Skin epidermis (tissue), 12 donors: Measurements from ENCODE around the gene KRT75.
A peak's percentile ranks its signal among the peaks of the same experiment; 100 is the strongest.
"Not testable (repeated sequence)": the region's sequence is repeated elsewhere in the genome, so short reads cannot be mapped to it uniquely, and the experiment has no call there.

Source experiments
- H3K27ac ChIP-seq, 21 experiments: fragments of 200-600 bp; sonication (generic) in 11 of 21; one replicate each; pipeline ENCODE4 v1.5.0; 2020; ENCODE audit warnings: mild to moderate bottlenecking in 3 of 21, inconsistent platforms in 2 of 21, moderate library complexity in 2 of 21
- H3K4me3 ChIP-seq, 7 experiments: fragments of 200-600 bp; sonication (generic) in 2 of 7; one replicate each; pipeline ENCODE4 v1.5.0; 2020; ENCODE audit warnings: inconsistent platforms in 2 of 7, mild to moderate bottlenecking in 2 of 7, moderate library complexity in 1 of 7

The KRT75 gene

DNA sequence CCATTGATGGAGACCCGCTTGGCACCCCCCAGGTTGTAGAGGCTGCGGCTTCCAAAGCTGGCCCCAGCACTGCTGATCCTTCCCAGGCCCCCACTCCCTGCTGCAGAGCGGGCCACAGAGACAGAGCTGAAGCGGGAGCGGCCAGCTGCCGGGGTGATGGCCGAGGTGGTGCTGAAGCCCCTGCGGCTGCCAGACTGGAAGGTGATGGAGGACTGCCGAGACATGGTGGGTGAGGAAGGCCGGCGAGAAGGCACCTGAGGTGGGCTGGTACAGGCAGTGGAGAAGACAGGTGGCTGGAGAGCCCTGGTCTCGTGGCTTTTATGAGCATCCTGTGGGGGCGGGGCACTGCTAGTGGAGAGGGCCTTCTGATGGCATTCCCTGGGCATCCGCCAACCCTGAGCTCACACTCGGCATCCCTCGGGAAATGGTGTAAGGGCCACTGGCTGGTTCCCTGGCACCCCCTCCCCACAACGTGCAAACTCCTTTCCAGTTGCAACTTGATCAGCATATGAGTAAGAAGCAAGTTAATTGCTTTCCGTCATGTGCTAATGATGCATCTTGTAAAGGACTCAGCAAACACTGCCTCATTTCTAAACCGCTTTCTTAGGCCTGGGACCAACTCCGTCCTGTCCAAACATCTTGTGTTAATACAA is at the start of gene KRT75:
KRT75 (minus strand) TSS at position 291 of the 653 bp plus-strand sequence; CDS start at position 224, 67 bp downstream.
- Histone ChIP-seq H3K27ac (peak within 1 kb of the TSS in 8 of 21 experiments; percentile 16 to 77 (median 50)), H3K4me3 (peak within 1 kb of the TSS in 1 of 7 experiments; percentile 16)

DNA sequence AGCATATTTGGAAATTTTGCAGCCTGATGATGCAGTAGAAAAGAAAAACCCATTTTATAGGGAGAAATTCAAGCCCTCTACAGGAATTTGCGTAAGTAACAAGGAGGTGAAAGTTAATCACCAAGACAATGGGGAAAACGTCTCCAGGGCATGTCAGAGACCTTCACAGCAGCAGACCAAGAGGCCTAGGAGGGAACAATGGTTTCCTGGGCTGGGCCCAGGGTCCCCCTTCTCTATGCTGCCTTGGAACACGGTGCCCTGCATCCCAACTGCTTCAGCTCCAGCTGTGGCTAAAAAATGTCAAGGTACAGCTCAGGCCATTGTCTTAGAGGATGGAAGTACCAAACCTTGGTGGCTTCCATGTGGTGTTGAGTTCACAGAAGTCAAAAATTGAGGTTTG is 45.9 kb upstream of the KRT75 start:
- H3K4me3 ChIP-seq, result no peak overlapping the region
- H3K27ac ChIP-seq, result no peak overlapping the region

DNA sequence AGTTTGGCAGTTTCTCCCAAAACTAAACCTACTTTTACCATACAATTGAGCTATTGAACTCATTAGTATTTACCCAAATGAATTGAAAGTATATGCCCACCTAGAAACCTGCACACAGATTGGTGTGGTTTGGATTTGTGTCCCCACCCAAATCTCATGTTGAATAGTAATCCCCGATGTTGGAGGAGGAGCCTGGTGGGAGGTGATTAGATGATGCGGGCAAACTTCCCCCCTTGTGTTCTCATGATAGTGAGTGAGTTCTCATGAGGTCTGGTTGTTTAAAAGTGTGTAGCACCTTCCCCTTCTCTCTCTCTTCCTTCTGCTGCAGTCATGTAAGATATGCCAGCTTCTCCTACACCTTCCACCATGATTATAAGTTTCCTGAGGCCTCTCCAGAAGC is 43.5 kb upstream of the KRT75 start:
- Histone ChIP-seq H3K27ac (no peak overlapping the region), H3K4me3 (no peak overlapping the region)

DNA sequence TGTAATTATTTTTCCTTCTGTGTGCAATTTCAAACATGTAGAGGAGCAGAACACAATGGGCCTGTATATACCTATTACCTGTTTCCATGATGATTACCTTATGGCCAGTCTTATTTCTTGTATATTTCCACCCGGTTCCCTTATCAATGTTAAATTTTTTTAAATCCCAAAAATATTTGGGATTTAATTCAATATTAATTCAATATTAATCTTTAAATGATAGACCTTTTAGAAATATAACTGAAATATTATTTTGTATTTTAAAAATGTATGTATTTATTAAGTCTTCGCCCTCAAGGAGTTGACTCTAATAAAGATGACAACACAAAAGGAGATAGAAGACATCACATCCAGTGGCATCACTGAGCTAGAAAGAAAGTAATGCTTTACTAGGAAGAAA is 40.0 kb upstream of the KRT75 start:
- Histone ChIP-seq H3K4me3 (no peak overlapping the region), H3K27ac (no peak overlapping the region)

DNA sequence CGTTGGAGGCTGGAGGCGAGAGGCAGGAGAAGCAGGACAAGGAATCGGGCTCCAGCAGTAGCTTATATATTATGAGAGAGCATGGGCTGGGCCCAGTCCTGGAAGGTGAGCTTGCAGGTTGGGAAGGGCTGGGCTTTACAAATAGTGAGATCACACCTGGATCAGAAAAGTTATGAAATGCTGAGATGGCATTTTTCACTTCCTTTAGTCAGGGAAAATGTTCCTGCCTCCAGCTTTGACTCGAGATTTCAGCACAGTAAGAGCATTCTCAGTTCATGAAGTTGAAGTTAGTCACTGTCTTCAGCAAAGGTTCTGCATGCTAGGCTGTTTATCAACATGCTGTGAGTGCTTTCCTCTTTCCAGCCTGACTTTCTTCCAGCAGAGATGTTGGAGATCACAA is 39.6 kb upstream of the KRT75 start, which contains the start of gene KRT6C:
KRT6C (minus strand) TSS at position 38 of the 400 bp plus-strand sequence. CDS start 68 bp downstream, outside the sequence.
- Histone ChIP-seq H3K4me3 (no peak within 1 kb of the TSS), H3K27ac (no peak within 1 kb of the TSS)

DNA sequence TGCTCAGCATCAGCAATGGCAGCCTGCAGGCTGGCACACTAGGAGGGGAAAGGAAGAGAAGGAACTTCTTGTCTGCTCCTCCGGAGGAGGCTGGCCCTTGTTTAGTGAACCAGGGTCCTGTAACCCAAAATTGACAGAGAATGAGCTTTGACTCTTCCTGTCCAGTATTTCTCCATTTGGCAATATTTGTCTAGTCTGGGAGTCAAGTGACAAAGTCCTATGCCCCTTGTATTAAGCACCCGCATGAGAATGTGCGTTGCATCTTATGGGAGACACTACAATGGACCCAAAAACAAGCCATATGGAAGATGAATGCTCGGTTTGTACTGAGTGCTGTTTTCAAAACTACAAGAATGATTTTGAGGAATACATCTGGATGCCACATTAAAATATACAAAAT is 35.7 kb upstream of the KRT75 start:
- Histone ChIP-seq H3K27ac (no peak overlapping the region), H3K4me3 (no peak overlapping the region)

DNA sequence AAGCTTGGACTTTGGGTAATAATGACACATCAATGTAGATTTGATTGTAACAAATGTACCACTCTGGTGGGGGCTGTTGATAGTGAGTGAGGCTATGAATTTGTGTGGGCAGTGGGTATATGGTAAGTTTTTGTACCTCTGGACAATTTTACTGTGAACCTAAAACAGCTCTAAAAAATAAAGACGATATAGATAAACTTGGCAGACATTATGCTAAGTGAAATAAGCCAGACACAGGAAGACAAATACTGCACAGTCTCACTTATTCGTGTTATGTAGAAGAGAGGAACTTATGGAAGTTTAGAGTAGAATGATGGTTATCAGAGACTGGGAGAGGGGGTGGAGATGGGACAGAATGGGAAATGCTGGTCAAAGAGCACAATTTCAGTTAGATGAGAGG is 30.7 kb upstream of the KRT75 start:
- no peak overlapping the region for H3K4me3 ChIP-seq
- H3K27ac ChIP-seq, result no peak overlapping the region

DNA sequence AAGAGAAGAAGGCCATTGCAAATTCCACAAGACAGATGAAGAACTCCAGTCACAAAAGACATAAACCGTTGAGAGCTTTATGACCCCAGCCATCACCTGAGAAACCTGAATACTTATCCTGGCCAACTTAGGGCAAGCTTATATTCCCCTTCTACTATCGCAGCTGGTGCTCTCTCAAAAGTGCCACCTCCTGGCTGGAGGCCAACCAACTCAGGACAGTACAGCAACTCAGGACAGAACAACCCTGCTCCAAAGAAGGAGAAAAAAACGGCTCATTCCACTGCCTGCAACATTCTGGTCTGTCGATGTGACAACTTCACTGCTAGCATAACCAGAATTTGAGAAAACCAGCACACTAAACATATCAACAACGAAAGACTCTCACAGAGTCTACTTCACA is 27.5 kb upstream of the KRT75 start:
- Histone ChIP-seq H3K4me3 (no peak overlapping the region), H3K27ac (no peak overlapping the region)

DNA sequence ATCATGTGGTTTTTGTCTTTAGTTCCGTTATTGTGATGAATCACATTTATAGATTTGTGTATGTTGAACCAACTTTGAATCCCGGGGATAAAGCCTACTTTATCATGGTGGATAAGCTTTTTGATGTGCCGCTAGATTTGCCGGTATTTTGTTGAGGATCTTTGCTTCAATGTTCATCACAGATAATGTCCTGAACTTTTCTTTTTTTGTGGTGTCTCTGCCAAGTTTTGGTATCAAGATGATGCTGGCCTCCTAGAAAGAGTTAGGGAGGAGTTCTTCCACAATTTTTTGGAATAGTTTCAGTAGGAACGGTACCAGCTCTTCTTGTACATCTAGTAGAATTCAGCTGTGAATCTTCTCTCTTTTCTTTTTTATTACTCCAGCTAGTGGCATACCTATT is 24.7 kb upstream of the KRT75 start:
- Histone ChIP-seq H3K27ac (no peak overlapping the region), H3K4me3 (no peak overlapping the region)

DNA sequence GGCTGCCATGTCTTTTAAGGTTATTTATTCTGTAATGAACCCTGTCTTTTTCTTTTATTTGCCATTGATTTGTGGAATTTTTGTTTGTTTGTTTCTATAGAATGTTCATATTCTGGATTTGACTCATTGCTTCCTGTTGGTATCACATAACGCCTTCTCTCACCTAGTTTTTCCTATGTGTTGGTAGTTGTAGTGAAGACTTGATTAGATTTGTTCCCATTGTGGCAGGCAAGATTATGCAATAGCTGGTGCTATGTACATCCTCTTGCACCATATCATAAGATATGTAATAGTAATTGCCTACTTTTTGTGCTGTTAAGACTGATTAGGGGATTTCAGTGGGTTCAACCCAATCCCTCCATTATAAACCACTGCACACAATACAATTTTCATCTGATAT is 21.6 kb upstream of the KRT75 start:
- Histone ChIP-seq H3K4me3 (no peak overlapping the region), H3K27ac (no peak overlapping the region)

DNA sequence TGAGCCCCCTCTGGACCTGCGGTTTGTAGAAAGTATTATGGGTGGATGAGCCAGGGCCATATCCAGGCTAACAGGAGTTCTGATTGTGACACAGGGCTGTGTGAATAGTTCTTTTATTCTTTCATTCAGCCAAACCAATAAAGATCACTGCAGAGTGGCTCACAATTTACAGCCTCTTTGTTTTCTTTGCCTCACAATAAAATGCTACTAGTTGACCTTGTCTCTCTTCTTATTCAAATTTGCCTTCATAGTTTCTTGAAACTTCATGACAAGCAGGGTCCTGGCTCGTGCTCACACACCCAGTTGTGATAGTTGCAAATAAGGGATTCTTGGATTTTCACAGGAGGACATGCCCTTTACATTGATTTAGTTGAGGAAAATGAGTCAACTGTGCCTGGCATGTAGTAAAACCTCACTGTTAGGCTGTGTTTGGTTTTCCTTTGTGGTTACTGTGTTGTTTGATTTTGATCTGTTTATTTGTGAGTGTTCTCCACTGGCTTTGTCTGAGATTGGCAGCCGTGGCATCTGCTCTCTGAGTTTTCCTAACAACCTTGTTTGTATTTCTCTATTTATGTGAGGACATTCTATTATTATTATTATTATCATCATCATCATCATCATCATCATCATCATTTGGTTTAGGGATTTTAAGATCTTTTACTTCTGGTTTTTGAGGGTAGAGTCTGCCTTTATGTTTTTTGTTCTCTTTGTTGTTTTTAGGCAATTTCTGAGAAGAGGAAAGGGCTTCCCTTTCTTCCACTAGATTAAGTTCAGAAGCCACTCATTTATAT is 20.4 kb upstream of the KRT75 start:
- Histone ChIP-seq H3K4me3 (no peak overlapping the region), H3K27ac (peak overlapping the region in 1 of 21 experiments; percentile 12)

DNA sequence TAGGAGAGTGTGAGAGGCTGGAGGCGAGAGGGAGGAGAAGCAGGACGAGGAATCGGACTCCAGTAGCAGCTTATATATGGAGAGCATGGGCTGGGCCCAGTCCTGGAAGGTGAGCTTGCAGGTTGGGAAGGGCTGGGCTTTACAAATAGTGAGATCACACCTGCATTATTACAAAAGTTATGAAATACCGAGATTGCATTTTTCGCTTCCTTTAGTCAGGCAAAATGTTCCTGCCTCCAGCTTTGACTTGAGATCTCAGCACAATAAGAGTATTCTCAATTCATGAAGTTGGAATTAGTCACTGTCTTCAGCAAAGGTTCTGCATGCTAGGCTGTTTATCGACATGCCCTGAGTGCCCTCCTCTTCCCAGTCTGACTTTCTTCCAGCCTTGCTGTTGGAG is 17.9 kb upstream of the KRT75 start, which contains the start of gene KRT6B:
KRT6B (minus strand) TSS at position 46 of the 400 bp plus-strand sequence. CDS start 68 bp downstream, outside the sequence.
- H3K27ac ChIP-seq, result peak within 1 kb of the TSS in 3 of 21 experiments; percentile 28 to 51 (median 44)
- peak within 1 kb of the TSS in 5 of 7 experiments; percentile 3 to 24 (median 17) for H3K4me3 ChIP-seq

DNA sequence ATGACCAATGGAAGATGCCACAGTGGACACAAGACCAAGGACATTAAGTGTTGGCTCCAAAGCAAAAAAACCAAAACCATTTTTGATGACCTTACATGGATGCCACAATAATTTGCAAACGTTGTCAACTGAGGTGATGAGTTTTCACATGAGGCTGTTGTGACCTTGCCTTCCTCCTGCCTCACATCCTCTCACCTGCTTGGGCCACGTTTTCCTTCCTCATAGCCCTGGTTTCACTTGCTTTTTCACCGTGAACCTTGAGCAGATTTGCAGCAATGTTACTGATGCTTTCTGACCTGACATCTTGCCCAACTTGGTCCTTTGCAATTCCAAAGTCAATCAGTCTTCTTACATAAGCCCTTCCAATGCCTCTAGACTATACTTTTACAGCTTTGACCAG is 14.1 kb upstream of the KRT75 start:
- no peak overlapping the region for H3K4me3 ChIP-seq
- H3K27ac ChIP-seq, result no peak overlapping the region

DNA sequence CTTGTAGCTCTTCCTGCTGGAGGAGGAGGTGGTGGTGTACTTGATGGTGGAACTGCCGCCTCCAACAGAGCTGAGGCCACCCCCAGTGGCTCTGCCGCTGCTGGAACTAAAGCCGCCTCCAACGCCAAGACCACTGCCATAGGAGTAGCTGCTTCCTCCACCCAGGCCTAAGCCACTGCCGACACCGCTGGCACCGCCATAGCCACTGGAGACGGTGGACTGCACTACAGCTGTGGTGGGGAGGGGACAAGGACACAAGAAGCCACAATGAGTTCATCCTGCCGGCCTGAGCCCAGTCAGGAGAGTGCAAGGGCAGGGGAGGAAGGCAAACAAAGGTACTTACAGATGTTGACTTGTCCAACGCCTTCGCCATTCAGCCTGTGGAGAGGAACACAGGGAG is 13.0 kb upstream of the KRT75 start:
- not testable (repeated sequence) for H3K4me3 ChIP-seq

DNA sequence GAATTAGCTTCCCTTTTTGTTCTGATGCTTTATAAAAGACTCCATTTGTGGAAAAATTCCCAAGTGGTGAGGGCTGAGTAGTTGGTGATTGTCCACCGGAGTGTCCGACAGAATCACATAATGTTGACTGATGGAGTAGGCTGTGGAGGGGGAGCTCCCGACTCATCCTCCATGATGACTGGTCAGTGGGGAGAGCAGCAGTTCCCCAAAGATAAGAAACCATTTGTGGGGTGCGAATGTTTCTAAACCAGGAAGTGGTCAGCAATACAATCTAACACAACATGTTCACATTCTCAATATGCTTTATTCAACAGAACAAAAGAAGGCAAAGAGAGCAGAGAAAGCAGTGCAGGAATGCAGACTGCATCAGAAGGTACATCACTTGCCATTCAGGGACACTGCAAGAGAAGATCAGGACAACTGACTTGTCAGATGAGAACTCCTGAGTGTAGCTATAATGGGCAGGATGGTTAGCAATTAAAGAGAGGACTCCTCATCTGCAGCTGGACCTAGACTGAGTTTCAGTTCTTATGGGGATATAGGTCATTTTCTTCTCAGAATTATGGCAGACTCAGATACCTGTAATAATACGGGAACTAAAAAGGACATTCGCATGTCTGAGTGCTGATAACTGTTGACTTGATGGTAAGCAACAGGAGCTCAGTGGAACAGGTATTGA is 12.3 kb upstream of the KRT75 start:
- Histone ChIP-seq H3K4me3 (no peak overlapping the region), H3K27ac (no peak overlapping the region)

More for the DNA sequence above, 13.0 kb upstream of the KRT75 start:
- H3K27ac ChIP-seq, result not testable (repeated sequence)

DNA sequence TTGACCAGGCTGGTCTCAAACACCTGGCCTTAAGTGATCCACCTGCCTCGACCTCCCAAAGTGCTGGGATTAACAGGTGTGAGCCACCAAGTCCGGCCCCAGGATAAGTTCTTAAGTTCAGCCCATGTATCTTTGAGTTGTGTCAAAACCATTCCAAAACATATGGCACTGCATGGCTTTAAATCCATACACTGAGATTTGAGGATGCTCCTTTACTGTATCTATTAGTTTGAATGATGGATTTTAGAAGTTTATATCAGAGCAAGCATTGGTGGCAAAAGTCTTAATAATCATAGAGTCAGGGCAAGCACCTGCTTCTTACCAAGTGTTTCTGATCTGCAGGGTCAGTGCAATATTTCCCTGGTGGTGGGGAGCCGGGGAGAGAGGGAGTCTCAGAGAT is 11.7 kb upstream of the KRT75 start:
- H3K27ac ChIP-seq, result no peak overlapping the region

DNA sequence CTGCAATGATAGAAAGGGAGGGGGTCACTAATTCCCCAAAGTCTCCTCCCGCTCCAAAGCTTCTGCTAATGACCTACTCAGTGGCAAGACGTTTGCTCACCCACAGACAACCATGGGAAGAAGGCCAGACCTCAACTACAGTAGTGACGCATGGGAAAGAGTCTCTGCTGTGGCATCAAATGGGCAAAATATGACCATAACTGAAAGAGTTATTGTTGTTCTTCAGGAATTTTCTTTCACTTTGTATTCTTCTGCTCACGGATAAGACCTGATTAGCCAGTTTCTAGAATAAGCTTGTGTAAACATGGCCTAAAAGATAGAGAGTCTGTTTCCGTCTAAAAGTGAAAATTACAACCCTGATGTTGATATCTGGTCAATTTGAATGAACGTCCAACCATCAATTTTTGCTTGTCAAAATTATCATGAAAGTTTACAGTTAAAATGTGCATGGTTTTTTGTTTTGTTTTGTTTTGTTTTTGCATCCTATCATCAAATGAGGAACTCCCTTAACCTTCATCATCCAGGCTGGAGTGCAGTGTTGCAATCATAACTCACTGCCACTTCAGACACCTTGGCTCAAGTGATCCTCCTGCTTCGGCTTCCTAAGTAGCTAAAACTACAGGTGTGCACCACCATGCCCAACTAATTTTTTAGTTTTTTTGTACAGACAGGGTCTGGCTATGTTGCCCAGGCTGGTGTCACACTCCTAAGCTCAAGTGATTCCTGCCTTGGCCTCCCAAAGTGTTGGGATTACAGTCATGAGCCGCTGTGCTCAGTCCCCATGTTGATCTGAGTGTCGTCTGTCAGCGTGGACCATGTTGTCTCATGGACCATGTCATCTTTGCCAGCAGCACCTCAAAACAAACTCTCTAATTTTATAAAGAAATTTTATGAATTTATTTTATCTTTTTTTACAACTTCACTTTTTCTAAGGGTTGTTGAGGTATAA is 10.8 kb upstream of the KRT75 start:
- Histone ChIP-seq H3K4me3 (no peak overlapping the region), H3K27ac (no peak overlapping the region)

More for the DNA sequence above, 11.7 kb upstream of the KRT75 start:
- no peak overlapping the region for H3K4me3 ChIP-seq

DNA sequence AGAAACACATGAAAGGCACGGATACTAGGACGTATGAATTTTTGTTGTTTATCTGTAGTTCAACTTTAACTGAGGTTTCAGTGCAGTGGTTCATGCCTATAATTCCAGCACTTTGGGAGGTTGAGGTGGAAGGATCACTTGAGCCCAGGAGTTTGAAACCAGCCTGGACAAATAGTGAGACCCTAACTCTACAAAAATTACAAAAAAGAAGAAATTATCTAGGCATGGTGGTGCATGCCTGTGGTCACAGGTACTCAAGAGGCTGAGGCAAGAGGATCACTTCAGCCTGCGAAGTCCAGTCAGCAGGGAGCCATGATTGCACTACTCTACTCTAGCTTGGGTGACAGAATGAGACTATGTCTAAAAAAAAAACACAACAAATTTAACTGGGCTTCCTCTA is 9.8 kb upstream of the KRT75 start:
- H3K4me3 ChIP-seq, result no peak overlapping the region
- no peak overlapping the region for H3K27ac ChIP-seq

DNA sequence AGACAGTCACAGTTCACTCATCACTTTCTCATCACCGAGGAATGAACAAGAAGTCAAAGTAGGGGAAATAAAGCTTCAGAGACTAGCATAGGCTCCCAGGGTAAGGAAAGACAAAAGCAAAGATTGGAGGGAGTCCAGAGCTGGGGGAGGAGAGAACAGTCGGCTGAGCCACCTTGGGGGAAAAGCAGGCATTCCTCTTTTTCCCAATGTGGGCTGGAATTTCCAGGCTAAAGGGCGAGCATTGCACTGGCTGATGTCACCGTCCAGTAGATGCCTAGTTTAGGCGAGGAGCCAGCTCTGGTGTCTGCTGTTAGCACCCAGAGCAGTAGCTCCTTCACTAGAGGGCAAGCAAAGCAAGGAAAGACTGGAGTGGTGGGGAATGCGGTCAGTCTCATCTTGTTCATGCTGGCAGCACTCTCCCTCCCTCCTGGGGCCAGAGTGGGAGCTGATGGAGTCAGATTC is 8.5 kb upstream of the KRT75 start:
- H3K4me3 ChIP-seq, result no peak overlapping the region
- peak overlapping the region in 2 of 21 experiments; percentile 12 to 64 for H3K27ac ChIP-seq
